GM18909 (cell line): ENCODE results near the gene PRKACB.

Experiments used
- ATAC-seq: cut with Tn5 transposase; IDR thresholded peaks from one replicate; pipeline ENCODE4 v1.9.1; 2021; ENCODE audit warnings: mild to moderate bottlenecking; ENCODE audit not compliant: unreplicated experiment, poor library complexity

PRKACB gene

DNA sequence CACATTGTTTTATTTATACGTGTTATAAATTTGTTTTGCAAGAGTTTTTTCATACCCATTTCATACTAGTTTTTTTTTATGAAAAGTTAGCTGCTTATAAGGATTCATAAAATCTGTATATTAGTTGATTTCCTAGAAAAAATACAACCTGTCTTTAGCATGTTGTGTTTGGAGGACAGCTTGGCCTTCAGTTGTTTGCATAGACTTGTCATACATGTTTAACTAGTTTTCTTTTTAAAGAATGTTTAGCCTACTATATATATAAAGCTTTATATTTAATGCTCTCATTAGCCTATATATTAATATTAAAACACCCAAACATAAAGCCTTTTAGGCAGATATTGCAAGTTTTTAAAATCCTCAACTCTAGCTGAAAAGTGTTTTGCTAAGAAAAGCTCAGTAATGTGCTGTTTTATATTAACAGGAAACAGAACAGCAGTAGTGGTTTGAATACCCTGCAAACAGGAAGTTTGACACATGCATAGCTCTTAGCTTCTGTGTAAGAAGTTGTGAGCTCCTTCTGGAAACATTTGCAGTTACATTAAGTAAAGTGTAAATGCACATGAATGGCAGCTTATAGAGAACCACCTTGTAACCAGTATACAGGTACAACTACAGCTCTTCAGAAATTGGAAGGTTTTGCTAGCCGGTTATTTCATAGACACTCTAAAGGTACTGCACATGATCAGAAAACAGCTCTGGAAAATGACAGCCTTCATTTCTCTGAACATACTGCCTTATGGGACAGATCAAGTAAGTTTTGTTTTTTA lies at the start of gene PRKACB:
PRKACB (plus strand) TSS at position 476 of the 770 bp plus-strand sequence; CDS start at position 567, 91 bp downstream.
- peak; percentile 96 for ATAC-seq

- ATAC-seq = no peak
Measured at GRCh38 chr1:84095308-84095707, 48.8 kb upstream of the PRKACB start.

- no peak for ATAC-seq
Measured at GRCh38 chr1:84096176-84096575, 47.9 kb upstream of the PRKACB start.

DNA sequence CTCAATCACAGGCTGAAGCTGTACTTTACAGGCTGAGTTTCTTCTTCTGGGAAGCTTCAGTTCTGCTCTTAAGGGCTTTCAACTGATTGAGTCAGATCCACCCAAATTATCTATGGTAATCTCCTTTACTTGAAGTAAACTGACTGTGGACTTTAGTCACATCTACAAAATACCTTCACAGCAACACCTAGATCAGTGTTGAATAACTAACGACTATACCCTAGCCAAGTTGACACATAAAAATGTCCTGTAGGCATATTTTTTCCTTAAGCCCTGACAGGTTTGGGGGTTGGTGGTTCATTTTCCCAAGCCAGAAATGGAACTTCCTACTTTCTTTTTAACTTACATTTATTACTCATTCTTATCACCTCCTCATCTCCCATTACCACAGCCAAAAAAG lies 42.9 kb upstream of the PRKACB start:
- ATAC-seq = no peak

DNA sequence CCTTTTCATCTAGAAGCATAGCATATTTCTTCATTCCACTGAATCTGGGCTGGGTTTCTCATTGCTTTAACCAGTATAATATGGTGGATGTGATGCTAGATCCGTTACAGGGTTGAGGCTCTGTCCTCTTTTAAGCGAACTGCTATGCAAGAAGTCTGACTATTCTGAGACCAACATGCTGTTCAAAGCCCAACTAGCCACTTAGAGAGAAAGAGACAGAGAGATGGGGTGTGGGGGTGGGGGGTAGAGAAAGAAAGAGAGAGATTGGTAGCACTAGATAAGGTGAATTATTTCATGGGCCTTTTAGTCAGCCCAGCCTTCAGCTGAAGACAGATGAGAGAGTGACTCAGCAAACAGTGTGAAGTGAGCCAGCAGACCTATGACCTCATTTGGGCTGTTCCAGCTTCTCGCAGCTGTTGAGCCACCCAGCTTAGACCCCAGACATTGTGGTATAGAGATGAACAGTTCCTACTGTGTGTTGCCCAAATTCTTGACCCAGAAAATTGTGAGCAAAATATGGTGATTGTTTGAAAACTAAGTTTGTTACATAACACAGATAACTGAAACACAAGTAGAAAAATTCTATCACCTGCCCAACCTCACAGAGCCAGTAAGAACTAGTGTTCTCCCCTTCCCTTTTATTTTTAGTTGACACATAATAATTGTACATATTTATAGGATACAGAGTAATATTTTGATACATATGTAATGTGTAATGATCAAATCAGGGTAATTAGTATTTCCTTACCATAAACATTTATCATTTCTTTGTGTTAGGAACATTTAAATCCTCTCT lies 40.7 kb upstream of the PRKACB start:
- peak; percentile 85 for ATAC-seq

GRCh38 chr1:84107538-84107937 lies 36.5 kb upstream of the PRKACB start:
- ATAC-seq = peak; percentile 71

DNA sequence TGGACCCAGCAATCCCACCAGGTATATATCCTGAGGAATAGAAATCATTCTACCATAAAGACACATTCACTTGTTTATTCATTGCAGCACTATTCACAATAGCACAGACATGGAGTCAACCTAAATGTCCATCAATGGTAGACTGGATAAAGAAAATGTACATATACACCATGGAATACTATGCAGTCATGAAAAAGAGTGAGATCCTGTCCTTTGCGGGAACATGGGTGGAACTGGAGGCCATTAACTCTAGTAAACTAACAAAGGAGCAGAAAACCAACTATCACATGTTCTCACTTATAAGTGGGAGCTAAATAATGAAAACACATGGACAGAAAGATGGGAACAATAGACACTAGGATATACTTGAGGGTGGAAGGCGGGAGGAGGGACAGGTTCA lies 36.1 kb upstream of the PRKACB start:
- peak; percentile 7 for ATAC-seq

DNA sequence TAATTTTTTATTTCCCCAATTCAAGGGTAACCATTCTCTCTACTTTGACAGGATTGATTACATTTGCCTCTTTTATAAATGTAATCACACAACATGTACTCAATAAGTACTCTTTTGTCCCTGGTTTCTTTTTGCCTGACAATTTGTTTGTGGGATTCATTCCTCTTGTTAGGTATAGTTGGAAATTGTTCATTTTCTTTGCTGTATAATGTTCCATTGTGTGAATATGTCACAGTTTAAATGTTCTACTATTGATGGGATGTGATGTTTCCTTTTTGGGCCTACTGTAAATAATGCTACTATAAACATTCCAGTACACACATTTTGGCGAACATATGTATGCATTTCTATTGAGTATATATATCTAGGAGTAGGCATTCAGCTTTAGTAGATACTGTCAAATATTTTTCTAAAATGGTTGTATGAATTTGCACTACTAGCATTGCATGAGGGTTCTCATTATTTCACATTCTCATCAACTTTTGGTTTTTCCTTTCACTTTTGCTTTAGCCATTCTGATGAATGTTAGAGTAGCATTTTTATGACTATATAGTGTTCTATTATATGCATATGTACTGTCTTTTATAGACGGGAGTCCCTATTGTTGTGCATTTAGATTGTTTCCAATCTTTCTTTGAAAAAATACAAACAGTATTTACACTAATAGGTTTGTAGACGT lies 35.0 kb upstream of the PRKACB start:
- ATAC-seq = no peak

DNA sequence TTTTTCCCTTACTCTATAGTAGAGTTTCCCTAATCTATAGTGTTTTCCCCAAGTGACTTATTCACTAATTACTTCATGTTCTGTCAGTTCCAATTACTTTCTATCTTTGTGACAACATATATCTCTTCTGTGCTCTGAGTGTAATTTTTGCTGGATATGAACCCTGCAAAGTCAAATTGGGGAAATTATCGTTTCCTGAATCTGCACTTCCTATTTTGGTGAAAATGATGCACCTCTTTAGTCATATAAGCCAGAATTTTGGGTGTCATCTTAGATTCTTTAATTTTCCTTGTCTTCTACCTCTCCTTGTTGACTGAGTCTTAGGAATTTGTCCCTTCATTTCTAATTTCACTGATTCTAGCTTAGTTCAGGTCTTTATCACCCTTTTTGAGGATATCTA lies 33.4 kb upstream of the PRKACB start:
- ATAC-seq = no peak

DNA sequence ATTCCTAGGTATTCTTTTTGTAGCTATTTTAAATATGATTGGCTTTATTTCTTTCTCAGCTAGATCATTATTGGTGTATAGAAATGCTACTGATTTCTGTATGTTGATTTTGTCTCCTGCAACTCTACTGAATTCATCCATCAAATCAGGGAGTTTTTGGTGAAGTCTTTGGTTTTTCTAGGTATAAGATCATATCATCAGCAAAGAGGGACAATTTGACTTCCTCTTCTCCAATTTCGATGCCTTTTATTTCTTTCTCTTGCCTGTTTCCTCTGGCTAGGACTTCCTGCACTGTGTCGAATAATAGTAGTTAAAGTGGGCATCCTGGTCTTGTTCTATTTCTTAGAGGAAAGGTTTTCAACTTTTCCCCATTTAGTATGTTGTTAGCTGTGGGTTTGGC lies 27.5 kb upstream of the PRKACB start:
- no peak for ATAC-seq

- no peak for ATAC-seq
Measured at GRCh38 chr1:84117868-84118267, 26.2 kb upstream of the PRKACB start.

DNA sequence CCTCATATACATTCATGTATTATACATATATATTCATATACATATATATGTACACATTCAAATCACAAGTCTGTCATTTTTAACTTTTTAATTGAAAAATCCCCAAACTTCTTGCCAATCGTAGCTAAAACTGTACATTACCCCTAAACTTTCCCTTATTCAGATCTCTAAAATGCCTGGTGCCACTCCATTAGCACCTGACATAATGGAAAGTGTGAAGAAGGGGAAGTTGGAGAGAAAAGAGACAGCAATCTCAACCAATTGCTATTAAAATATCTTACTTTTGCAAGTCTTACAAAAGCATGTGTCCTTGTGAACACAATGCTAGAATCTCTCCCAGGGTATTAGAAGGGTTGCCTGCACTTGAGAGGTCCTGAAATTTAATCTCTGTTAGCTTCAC lies 22.7 kb upstream of the PRKACB start:
- ATAC-seq = no peak

DNA sequence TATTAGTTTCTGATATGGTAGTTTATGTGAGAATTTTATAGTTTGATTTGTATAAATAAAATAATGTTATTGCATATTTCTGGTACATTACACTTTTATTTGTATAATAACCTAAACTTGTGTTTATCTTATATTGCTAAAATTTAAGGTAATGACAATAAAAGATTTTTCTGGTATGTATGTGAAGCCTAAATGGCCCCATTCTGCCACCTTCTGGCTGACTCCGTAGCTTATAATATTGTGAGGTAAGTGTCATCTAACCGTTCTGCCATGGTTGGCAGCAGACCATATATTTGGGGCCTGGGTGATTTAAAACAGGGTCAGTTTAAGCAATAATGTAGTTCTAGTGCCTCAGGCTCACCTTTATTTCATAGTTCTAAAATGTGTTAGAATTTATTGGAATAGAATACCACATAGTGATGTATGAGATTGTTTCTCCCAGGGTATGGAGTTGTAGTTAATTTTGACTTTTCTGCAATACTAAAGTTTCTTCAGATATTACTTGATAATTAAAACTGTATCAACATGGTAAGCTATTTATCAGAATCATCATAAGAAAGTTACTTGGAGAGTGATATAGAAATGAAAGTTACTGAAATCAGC lies 21.2 kb upstream of the PRKACB start:
- peak; percentile 81 for ATAC-seq

GRCh38 chr1:84133479-84133878 lies 10.6 kb upstream of the PRKACB start:
- ATAC-seq = no peak

- ATAC-seq = no peak
Measured at GRCh38 chr1:84135341-84135740, 8.7 kb upstream of the PRKACB start.

DNA sequence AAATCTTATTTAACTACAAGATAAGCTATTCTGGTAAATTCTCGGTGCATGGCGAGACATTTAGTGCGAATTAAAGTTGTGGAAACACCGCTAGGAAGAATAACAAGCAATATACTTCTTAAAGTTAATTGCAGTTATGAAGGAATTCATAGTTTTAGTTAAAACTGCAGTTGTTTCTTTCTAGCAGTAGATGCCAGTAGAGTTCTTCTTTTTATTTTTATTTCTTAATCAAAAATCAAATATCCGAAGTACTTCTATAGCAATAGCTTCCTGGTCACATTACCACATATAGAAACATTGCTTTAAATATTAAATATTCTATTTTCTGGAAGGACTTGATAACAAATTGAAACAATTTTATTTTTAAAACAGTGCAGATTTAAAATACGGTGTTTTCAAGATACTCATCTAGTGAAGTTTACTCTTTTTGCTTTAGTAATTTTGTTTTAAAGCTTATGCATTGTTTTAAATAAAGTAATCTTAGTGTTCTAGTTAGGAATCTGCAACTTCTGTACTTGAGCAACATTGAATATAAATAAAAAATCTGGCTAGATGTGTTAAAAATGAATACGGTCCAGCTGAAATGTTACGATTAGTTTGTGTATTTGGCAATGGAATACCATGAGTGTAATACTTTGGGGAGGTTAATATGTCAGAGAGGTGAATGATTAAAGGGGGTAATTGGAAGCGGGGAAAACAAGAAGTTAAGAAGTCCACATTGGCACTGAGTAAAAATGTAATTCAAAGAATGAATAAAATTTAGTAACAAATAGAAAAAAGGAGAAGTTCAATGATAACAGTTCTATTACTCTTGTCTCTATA lies 2.7 kb upstream of the PRKACB start:
- no peak for ATAC-seq

DNA sequence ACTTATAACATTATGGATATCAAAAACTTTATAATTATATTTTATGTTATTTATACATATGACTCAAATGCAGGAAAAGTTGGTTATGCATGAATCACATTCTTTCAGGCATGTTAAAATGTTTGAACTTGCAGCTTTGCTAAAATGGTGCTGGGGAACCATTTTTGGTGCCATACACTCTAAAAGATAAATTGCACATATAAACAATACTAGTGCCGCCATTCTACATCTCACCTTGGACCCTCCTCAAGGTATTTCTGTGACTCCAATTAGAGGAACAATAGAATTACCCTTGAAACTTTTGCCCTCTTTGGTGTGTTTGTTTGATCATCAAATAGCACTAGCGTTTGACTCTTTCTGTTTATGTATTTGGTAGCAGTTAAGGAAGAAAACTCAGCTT lies 997 bp downstream of the PRKACB start:
- no peak for ATAC-seq

- no peak for ATAC-seq
Measured at GRCh38 chr1:84146411-84147032, 2.5 kb downstream of the PRKACB start.

GRCh38 chr1:84148758-84149157 lies 4.7 kb downstream of the PRKACB start:
- ATAC-seq = no peak
